SK-N-SH (cell line): ENCODE data around the gene PRDX5. TPM values are rescaled to one million over a fixed set of nuclear protein-coding genes. Genes with fewer than 3 reads are reported as not detected.

Experiments used
- CTCF ChIA-PET: fragments of 300-600, 350-600 bp; formaldehyde crosslinking; extraction: SDS; loops from one replicate; lab custom pipeline; 2021; lab: Yijun Ruan, JAX
- POLR2A ChIA-PET: fragments of 350-600 bp; sonication (Branson Sonifier 250); formaldehyde crosslinking; extraction: SDS; loops from one replicate; lab custom pipeline; 2020; ENCODE audit warnings: antibody characterized with exemption, inconsistent platforms; lab: Yijun Ruan, JAX
- DNase-seq: peaks from one replicate; pipeline ENCODE4 v3.0.0; 2012
- H2AFZ ChIP-seq: fragments of 200-600 bp; sonication (generic); 2 replicates; pipeline ENCODE4 v1.8.1; 2016; ENCODE audit warnings: antibody characterized with exemption, mild to moderate bottlenecking, low read depth
- H3F3A ChIP-seq: fragments of 200-600 bp; sonication (generic); replicated peaks from 2 replicates; pipeline ENCODE3; 2016; ENCODE audit warnings: antibody characterized with exemption, mild to moderate bottlenecking; ENCODE audit not compliant: insufficient read depth
- H3K27ac ChIP-seq, 2 experiments: fragments of 200-500 bp in 1 of 2; fragments of 200-600 bp in 1 of 2; sonication (Bioruptor generic) in 1 of 2; sonication (generic), shearing (Covaris generic) in 1 of 2; 2 replicates each; pipeline versions ENCODE4 v1.5.1 to v1.6.1; 2014 to 2016; ENCODE audit warnings: low read depth in 2 of 2, inconsistent platforms in 1 of 2, low read length in 1 of 2, mild to moderate bottlenecking in 1 of 2, mixed read lengths in 1 of 2
- H3K27me3 ChIP-seq: fragments of 200-600 bp; sonication (generic), shearing (Covaris generic); 2 replicates; pipeline ENCODE4 v1.6.1; 2016; ENCODE audit warnings: mixed run types; ENCODE audit not compliant: insufficient read depth
- H3K36me3 ChIP-seq, 2 experiments: fragments of 200-500 bp in 1 of 2; fragments of 200-600 bp in 1 of 2; sonication (Bioruptor generic) in 1 of 2; sonication (generic) in 1 of 2; replicated peaks in 1 of 2; 2 replicates each; pipeline versions ENCODE3 to v1.5.1; 2014 to 2016; ENCODE audit warnings: low read length in 1 of 2, mild to moderate bottlenecking in 1 of 2; ENCODE audit not compliant: insufficient read depth in 2 of 2, control insufficient read depth in 1 of 2
- H3K4me1 ChIP-seq, 2 experiments: fragments of 200-500 bp in 1 of 2; fragments of 200-600 bp in 1 of 2; sonication (Bioruptor generic) in 1 of 2; sonication (generic), shearing (Covaris generic) in 1 of 2; 2 replicates each; pipeline versions ENCODE4 v1.5.1 to v1.6.1; 2014 to 2016; ENCODE audit warnings: low read depth in 1 of 2, low read length in 1 of 2, mixed run types in 1 of 2; ENCODE audit not compliant: insufficient read depth in 2 of 2, control insufficient read depth in 1 of 2
- H3K4me2 ChIP-seq: fragments of 200-600 bp; sonication (generic), shearing (Covaris generic); 2 replicates; pipeline ENCODE4 v1.6.1; 2017; ENCODE audit warnings: mixed run types
- H3K4me3 ChIP-seq, 2 experiments: fragments of 200-500 bp in 1 of 2; fragments of 200-600 bp in 1 of 2; sonication (Bioruptor generic) in 1 of 2; sonication (generic), shearing (Covaris generic) in 1 of 2; 2 replicates each; pipeline versions ENCODE4 v1.5.1 to v1.8.1; 2014 to 2016; ENCODE audit warnings: low read depth in 2 of 2, inconsistent platforms in 1 of 2, low read length in 1 of 2, mild to moderate bottlenecking in 1 of 2, mixed read lengths in 1 of 2, moderate library complexity in 1 of 2
- H3K79me2 ChIP-seq: fragments of 200-600 bp; sonication (generic); 2 replicates; pipeline ENCODE4 v1.8.1; 2017; ENCODE audit warnings: mild to moderate bottlenecking; ENCODE audit not compliant: insufficient read depth
- H3K9ac ChIP-seq: fragments of 200-600 bp; sonication (generic); 2 replicates; pipeline ENCODE4 v1.6.1; 2017; ENCODE audit warnings: mixed run types
- H3K9me2 ChIP-seq: fragments of 200-600 bp; sonication (generic); 2 replicates; pipeline ENCODE4 v1.6.1; 2017; ENCODE audit warnings: mixed run types
- H3K9me3 ChIP-seq: fragments of 200-600 bp; sonication (generic); 2 replicates; pipeline ENCODE4 v1.6.1; 2017; ENCODE audit warnings: mixed run types, mild to moderate bottlenecking, moderate library complexity
- H4K20me1 ChIP-seq: fragments of 200-600 bp; sonication (generic); 2 replicates; pipeline ENCODE4 v1.6.1; 2017; ENCODE audit warnings: mild to moderate bottlenecking, mixed run types; ENCODE audit not compliant: insufficient read depth
- CHD2 ChIP-seq: fragments of 150-350 bp; IDR thresholded peaks from 2 replicates; pipeline ENCODE4 v1.6.1; 2018; ENCODE audit warnings: low read length; ENCODE audit not compliant: partially characterized antibody
- EP300 ChIP-seq, 2 experiments: IDR thresholded peaks; 2 replicates each; pipeline versions ENCODE4 v1.4.0 to v1.6.1; 2012; ENCODE audit warnings: borderline replicate concordance in 1 of 2, low read depth in 1 of 2, low read length in 1 of 2
- FOSL2 ChIP-seq: IDR thresholded peaks from 2 replicates; pipeline ENCODE4 v1.4.0; 2012; ENCODE audit warnings: low read depth, mild to moderate bottlenecking, moderate library complexity, borderline replicate concordance
- FOXM1 ChIP-seq: IDR thresholded peaks from 2 replicates; pipeline ENCODE4 v1.4.0; 2012; ENCODE audit warnings: low read depth, mild to moderate bottlenecking
- GATA2 ChIP-seq: sonication (generic); formaldehyde crosslinking; IDR thresholded peaks from 2 replicates; pipeline ENCODE4 v1.5.0; 2020; ENCODE audit warnings: mild to moderate bottlenecking, missing genetic modification reagents
- MAX ChIP-seq: IDR thresholded peaks from 2 replicates; pipeline ENCODE4 v1.4.0; 2012; ENCODE audit warnings: low read depth
- PBX3 ChIP-seq: IDR thresholded peaks from 2 replicates; pipeline ENCODE4; 2012
- POLR2AphosphoS5 ChIP-seq: IDR thresholded peaks from 2 replicates; pipeline ENCODE4 v1.6.1; 2012; ENCODE audit warnings: low read depth, low read length
- RCOR1 ChIP-seq: fragments of 150-350 bp; IDR thresholded peaks from 2 replicates; pipeline ENCODE4 v1.6.1; 2017; ENCODE audit warnings: antibody characterized with exemption, low read length
- RFX5 ChIP-seq: IDR thresholded peaks from 2 replicates; pipeline ENCODE4 v1.6.1; 2012; ENCODE audit warnings: mild to moderate bottlenecking, improper control_type of control experiment, low read length
- YY1 ChIP-seq: IDR thresholded peaks from 2 replicates; pipeline ENCODE4 v1.4.0; 2012; ENCODE audit warnings: low read depth, mild to moderate bottlenecking
- ZBTB33 ChIP-seq: IDR thresholded peaks from 2 replicates; pipeline ENCODE4 v1.4.0; 2012; ENCODE audit warnings: low read depth, borderline replicate concordance
- WGBS: methylation state at CpG from one replicate; pipeline ENCODE4 v1.1.6; 2017; ENCODE audit warnings: low lambda C conversion rate; 5-methylcytosine and 5-hydroxymethylcytosine counted together
- polyA plus RNA-seq, 3 experiments: library from polyadenylated mRNA; depleted of rRNA; stranded (reverse); fragments of >200 nt; gene quantifications; 2 replicates each; pipeline ENCODE4 v1.2.3, GENCODE V29; 2012
- TF ChIP-seq, protein P1 (sequence below): fragments of 150-350 bp; IDR thresholded peaks from 2 replicates; pipeline ENCODE4 v1.6.1; 2017; ENCODE audit warnings: antibody characterized with exemption, low read length, low read depth, borderline replicate concordance
- TF ChIP-seq, protein P2 (sequence below): fragments of 200-600 bp; sonication (generic); IDR thresholded peaks from 2 replicates; pipeline ENCODE4 v1.6.1; 2017; ENCODE audit warnings: antibody characterized with exemption, mild to moderate bottlenecking, moderate library complexity

The PRDX5 gene
- polyA plus RNA-seq, 1 of the 3 experiments (the other 2 are of a cell fraction): 1,000 TPM

DNA sequence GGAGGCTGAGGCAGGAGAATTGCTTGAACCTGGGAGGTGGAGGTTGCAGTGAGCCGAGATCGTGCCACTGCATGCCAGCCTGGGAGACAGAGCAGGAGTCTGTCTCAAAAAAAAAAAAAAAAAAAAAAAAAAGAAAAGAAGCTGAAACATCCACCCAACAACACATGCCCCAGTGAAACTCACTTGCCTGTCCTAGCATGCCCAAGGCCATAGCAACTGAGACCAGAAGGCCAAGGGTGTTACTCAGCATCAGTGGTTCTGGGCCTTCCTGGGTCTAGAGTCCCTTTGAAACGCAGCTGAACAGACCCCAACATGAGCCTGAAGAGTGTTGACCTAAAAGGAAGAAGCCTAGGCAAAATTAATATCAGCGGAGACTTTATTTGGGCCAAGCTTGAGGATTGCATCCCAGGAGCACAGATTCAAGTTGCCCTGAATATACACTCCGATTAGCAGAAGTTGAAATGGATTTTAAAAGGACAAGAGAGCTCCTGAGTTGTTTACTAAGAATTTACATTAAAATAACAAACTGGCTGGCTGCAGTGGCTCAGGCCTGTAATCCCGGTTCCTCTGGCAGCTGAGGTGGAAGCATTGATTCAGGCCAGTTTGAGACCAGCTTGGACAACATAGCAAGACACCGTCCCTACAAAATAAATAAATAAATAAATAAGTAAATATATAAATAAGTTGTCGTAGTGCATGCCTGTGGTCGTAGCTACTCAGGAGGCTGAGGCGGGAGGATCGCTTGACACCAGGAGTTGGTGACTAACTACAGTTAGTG lies 7.0 kb downstream of the PRDX5 start:
- H3K36me3 ChIP-seq: peaks cover 0 to 10% of the 10 kb centered on the region in 2 experiments
- H4K20me1 ChIP-seq: no peaks in the 10 kb centered on the region
- no peaks in the 10 kb centered on the region for H3K27me3 ChIP-seq
- H3K4me3 ChIP-seq: no peak overlapping the region
- no peaks in the 10 kb centered on the region; a peak in 1 of 4 replicates for H3K4me1 ChIP-seq
- DNase-seq: no peak
- no peak overlapping the region for H3K27ac ChIP-seq
- H3K79me2 ChIP-seq: peaks cover 9% of the 10 kb centered on the region; the same call in 1 of the 2 replicates
- no peaks in the 10 kb centered on the region for H3K9me2 ChIP-seq
- ChIA-PET POLR2A (interaction anchor here (0.7 kb wide), 1 partner anchor 285 kb away, joined by 3 read pairs; no protein-coding TSS in a partner anchor), CTCF (interaction anchor here (0.9 to 1.3 kb wide), 5 partner anchors 15 to 123 kb away, joined by 3 to 5 read pairs (median 3); partner anchors contain the start of gene CCDC88B)
- no peak overlapping the region for H3K4me2 ChIP-seq
- H2AFZ ChIP-seq: no peak overlapping the region
- TF ChIP-seq ZBTB33: no peak
- H3K9me3 ChIP-seq: no peaks in the 10 kb centered on the region
- H3F3A ChIP-seq: peaks cover 10% of the 10 kb centered on the region
- WGBS: 93% methylated on average over 11 of the region's 11 CpGs
- H3K9ac ChIP-seq: no peak overlapping the region

GRCh38 chr11:64327375-64327774 lies 9.5 kb downstream of the PRDX5 start:
- H2AFZ ChIP-seq: no peak overlapping the region
- no peaks in the 10 kb centered on the region for H4K20me1 ChIP-seq
- H3K27me3 ChIP-seq: no peaks in the 10 kb centered on the region
- no peaks in the 10 kb centered on the region for H3K9me2 ChIP-seq
- no peak overlapping the region for H3K9ac ChIP-seq
- no peak overlapping the region for H3K27ac ChIP-seq
- H3K4me1 ChIP-seq: peaks cover 0 to 5% of the 10 kb centered on the region in 2 experiments; a peak in 2 of 4 replicates
- no peak for TF ChIP-seq RFX5
- TF ChIP-seq, protein P1, sequence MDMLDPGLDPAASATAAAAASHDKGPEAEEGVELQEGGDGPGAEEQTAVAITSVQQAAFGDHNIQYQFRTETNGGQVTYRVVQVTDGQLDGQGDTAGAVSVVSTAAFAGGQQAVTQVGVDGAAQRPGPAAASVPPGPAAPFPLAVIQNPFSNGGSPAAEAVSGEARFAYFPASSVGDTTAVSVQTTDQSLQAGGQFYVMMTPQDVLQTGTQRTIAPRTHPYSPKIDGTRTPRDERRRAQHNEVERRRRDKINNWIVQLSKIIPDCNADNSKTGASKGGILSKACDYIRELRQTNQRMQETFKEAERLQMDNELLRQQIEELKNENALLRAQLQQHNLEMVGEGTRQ: no peak
- no peak for TF ChIP-seq CHD2
- TF ChIP-seq GATA2 (CRISPR knock-in tag): no peak
- no peak for TF ChIP-seq YY1
- TF ChIP-seq FOXM1: no peak
- no peak for TF ChIP-seq EP300 (IDR thresholded peaks at IDR 0.05; ENCODE audit: borderline replicate concordance in 1 of 2, low read depth in 1 of 2, low read length in 1 of 2)
- TF ChIP-seq POLR2AphosphoS5: no peak
- no peak for TF ChIP-seq MAX
- TF ChIP-seq, protein P2, sequence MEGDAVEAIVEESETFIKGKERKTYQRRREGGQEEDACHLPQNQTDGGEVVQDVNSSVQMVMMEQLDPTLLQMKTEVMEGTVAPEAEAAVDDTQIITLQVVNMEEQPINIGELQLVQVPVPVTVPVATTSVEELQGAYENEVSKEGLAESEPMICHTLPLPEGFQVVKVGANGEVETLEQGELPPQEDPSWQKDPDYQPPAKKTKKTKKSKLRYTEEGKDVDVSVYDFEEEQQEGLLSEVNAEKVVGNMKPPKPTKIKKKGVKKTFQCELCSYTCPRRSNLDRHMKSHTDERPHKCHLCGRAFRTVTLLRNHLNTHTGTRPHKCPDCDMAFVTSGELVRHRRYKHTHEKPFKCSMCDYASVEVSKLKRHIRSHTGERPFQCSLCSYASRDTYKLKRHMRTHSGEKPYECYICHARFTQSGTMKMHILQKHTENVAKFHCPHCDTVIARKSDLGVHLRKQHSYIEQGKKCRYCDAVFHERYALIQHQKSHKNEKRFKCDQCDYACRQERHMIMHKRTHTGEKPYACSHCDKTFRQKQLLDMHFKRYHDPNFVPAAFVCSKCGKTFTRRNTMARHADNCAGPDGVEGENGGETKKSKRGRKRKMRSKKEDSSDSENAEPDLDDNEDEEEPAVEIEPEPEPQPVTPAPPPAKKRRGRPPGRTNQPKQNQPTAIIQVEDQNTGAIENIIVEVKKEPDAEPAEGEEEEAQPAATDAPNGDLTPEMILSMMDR: no peak
- no peak for TF ChIP-seq RCOR1
- TF ChIP-seq PBX3: no peak
- TF ChIP-seq FOSL2: no peak
- H3F3A ChIP-seq: peaks cover 14% of the 10 kb centered on the region
- 72% methylated on average over 2 of the region's 2 CpGs for WGBS
- ChIA-PET CTCF (interaction anchor here (0.8 to 1.4 kb wide), 2 partner anchors 15 to 28 kb away, joined by 3 to 4 read pairs; no protein-coding TSS in a partner anchor), POLR2A (no interaction called here)
- H3K79me2 ChIP-seq: no peaks in the 10 kb centered on the region
- no peak overlapping the region for H3K4me2 ChIP-seq
- DNase-seq: no peak
- no peak overlapping the region for H3K4me3 ChIP-seq
- H3K9me3 ChIP-seq: no peaks in the 10 kb centered on the region
- H3K36me3 ChIP-seq: no peaks in the 10 kb centered on the region
